HAP-1 (cell line): ENCODE measurements around the gene CCDC70.
"Not testable (repeated sequence)": the region's sequence is repeated elsewhere in the genome, so short reads cannot be mapped to it uniquely, and the experiment has no call there.

ENCODE experiments used
- DNase-seq, 2 experiments: peaks; one replicate each; pipeline ENCODE4 v3.0.0-alpha.2; 2016 to 2020; ENCODE audit warnings: low spot score in 2 of 2
- H3K27me3 ChIP-seq: fragments of 250-450 bp; sonication (Bioruptor Pico); 2 replicates; pipeline ENCODE4 v1.5.1; 2020; ENCODE audit warnings: low read depth, mild to moderate bottlenecking, moderate library complexity
- H3K36me3 ChIP-seq: fragments of 250-450 bp; sonication (Bioruptor Pico); replicated peaks from 2 replicates; pipeline ENCODE4 v1.5.1; 2020; ENCODE audit warnings: mild to moderate bottlenecking
- H3K4me1 ChIP-seq: fragments of 250-450 bp; sonication (Bioruptor Pico); 2 replicates; pipeline ENCODE4 v1.5.1; 2020; ENCODE audit warnings: mild to moderate bottlenecking
- H3K4me3 ChIP-seq: fragments of 250-450 bp; sonication (Bioruptor Pico); 2 replicates; pipeline ENCODE4 v1.5.1; 2020; ENCODE audit warnings: mild to moderate bottlenecking, moderate library complexity
- H3K9me3 ChIP-seq: fragments of 250-450 bp; sonication (Bioruptor Pico); 2 replicates; pipeline ENCODE4 v1.5.1; 2020; ENCODE audit warnings: mild to moderate bottlenecking, moderate library complexity
- in situ Hi-C: fragments of 300-500 bp; cut with MboI; formaldehyde crosslinking; loops from 3 replicates; pipeline ENCODE4 v1.14.3; 2020; ENCODE audit warnings: low sequenced_read_pairs, inconsistent platforms, mixed read lengths

CCDC70 gene

DNA sequence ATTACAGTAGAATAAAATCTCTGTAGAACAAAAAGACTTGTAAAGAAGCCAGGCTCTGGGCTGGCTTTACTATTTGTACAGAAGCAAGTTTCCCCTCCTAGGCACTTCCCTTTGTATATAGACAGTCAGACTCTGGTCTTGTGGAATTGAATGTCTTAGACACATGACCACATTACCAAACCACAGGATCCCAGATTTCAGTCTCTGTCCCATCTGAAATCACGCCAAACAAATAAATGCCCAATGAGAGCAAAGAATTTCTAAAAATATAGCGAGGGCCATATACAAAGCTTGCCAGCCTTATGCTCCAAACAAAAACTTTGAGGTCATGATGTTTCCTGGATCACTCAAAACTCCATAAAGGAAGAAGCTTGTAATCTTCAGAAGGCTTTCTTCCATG lies 23.9 kb downstream of the CCDC70 start:
- in situ Hi-C loops, result no loop called here
- no peak for DNase-seq
- Histone ChIP-seq H3K36me3 (no peaks in the 10 kb centered on the region), H3K4me1 (no peaks in the 10 kb centered on the region), H3K27me3 (peaks cover 6% of the 10 kb centered on the region; the same call in 1 of the 2 replicates), H3K9me3 (no peaks in the 10 kb centered on the region), H3K4me3 (no peak overlapping the region)

- DNase-seq, result no peak
- Histone ChIP-seq H3K4me1 (no peaks in the 10 kb centered on the region), H3K9me3 (no peaks in the 10 kb centered on the region), H3K4me3 (no peak overlapping the region), H3K27me3 (peaks cover 4% of the 10 kb centered on the region; the same call in 1 of the 2 replicates), H3K36me3 (no peaks in the 10 kb centered on the region)
- in situ Hi-C loops, result no loop called here
Observed at GRCh38 chr13:51887468-51887867, 25.7 kb downstream of the CCDC70 start.

GRCh38 chr13:51892657-51893056 lies 30.9 kb downstream of the CCDC70 start:
- in situ Hi-C loops, result no loop called here
- no peaks in the 10 kb centered on the region for H3K36me3 ChIP-seq
- H3K4me3 ChIP-seq, result no peak overlapping the region
- no peaks in the 10 kb centered on the region for H3K4me1 ChIP-seq
- no peaks in the 10 kb centered on the region for H3K9me3 ChIP-seq
- no peak for DNase-seq
- H3K27me3 ChIP-seq, result peaks cover 2% of the 10 kb centered on the region; the same call in 1 of the 2 replicates

DNA sequence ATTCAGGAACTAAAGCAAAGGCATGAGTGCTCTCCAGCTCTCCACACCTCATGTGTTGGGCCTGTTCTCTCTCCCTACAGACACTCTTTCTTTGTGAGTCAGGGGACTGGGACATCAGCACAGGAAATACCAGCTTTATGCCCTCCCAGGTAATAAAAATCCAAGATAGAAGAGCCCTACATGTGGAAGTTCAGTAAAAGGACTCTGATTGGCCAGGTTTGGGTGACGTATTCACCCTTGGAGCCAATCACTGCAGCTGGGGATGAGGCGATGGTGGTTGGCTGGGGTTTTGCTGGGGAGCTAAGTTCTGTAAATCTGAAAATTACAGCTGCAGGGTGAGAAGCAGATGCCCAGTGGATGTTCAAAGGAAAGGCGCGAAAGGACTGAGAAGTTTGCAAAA lies 32.5 kb downstream of the CCDC70 start:
- Histone ChIP-seq H3K4me1 (no peaks in the 10 kb centered on the region), H3K27me3 (peaks cover 9% of the 10 kb centered on the region; the same call in 1 of the 2 replicates), H3K4me3 (no peak overlapping the region), H3K36me3 (no peaks in the 10 kb centered on the region), H3K9me3 (no peaks in the 10 kb centered on the region)
- in situ Hi-C loops, result no loop called here
- no peak for DNase-seq

- in situ Hi-C loops, result no loop called here
- H3K9me3 ChIP-seq, result no peaks in the 10 kb centered on the region
- peaks cover 26% of the 10 kb centered on the region for H3K27me3 ChIP-seq
- DNase-seq, result peak; percentile 45 to 66
- no peaks in the 10 kb centered on the region for H3K4me1 ChIP-seq
- no peaks in the 10 kb centered on the region for H3K36me3 ChIP-seq
- H3K4me3 ChIP-seq, result no peak overlapping the region
Observed at GRCh38 chr13:51895906-51896888, 34.4 kb downstream of the CCDC70 start.

GRCh38 chr13:51900471-51900870 lies 38.7 kb downstream of the CCDC70 start:
- Histone ChIP-seq H3K9me3 (no peaks in the 10 kb centered on the region), H3K4me1 (no peaks in the 10 kb centered on the region), H3K27me3 (peaks cover 33% of the 10 kb centered on the region), H3K36me3 (no peaks in the 10 kb centered on the region), H3K4me3 (no peak overlapping the region)
- DNase-seq, result no peak
- in situ Hi-C loops, result no loop called here

DNA sequence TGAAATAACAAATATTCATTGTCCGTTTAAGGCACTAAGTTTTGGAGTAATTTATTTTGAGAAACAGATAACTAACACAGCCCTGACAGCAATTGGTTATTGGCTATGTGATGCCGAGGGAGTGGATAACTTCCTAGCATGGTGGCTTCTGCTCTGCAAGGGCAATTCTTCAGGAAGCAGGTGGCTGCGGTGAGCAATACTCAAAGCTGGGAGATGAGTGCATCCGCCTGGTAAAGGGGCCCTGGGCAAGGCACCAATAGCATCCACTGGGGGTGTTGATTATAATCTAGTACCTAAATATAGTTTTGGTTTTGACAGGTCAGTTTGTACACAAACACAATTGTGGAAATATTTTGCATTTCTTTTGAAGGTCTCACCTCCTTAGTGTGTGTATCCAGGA lies 41.0 kb downstream of the CCDC70 start:
- H3K36me3 ChIP-seq, result no peaks in the 10 kb centered on the region
- DNase-seq, result no peak
- in situ Hi-C loops, result no loop called here

DNA sequence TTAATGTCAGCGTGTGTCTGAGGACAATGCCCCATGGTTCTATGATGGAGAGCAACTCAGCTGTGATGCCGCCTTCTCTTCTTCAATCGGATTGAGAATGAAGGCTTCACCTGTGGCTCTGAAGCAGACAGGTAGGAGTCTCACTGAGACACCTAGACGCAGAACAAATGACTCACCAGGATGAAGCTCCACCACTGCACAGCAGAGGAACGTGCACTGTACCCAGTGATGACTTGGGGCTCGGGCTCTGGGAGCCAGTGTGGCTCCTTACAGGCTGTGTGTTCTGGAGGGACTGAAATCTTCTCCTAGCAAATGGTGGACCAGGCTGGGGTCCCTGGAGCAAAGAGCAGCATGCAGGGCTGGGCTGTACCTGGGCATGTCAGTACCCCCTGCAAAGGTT lies 44.0 kb downstream of the CCDC70 start:
- Histone ChIP-seq H3K36me3 (no peaks in the 10 kb centered on the region), H3K27me3 (peaks cover 19% of the 10 kb centered on the region), H3K4me3 (no peak overlapping the region), H3K4me1 (peaks cover 3% of the 10 kb centered on the region; the same call in 1 of the 2 replicates), H3K9me3 (no peaks in the 10 kb centered on the region)
- DNase-seq, result no peak
- in situ Hi-C loops, result no loop called here

More for the DNA sequence above, 41.0 kb downstream of the CCDC70 start:
- H3K27me3 ChIP-seq, result peaks cover 33% of the 10 kb centered on the region
- H3K4me1 ChIP-seq, result peaks cover 3% of the 10 kb centered on the region; the same call in 1 of the 2 replicates
- no peaks in the 10 kb centered on the region for H3K9me3 ChIP-seq
- no peak overlapping the region for H3K4me3 ChIP-seq

DNA sequence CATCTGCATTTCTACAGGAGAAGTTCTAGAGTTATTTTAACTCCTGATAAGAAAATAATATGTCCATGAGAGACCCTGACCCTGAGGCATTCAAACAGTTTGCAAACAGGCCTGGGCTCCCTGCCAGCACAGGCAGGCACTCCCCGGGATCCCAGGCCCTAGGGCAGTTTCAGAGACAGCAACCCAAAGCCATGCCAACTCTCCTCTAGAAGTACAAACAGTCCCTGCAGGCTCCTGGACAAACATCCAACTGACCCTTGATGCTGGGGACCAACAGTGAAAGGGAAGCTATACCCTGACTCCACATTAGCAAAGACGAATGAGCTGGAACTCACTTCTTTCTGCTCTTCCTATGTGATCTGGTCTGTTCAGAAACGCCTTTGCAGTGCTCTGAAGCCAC lies 44.8 kb downstream of the CCDC70 start:
- in situ Hi-C loops, result no loop called here
- no peak overlapping the region for H3K4me3 ChIP-seq
- DNase-seq, result peak; percentile 54 to 70

GRCh38 chr13:51907040-51907732 lies 45.4 kb downstream of the CCDC70 start:
- H3K36me3 ChIP-seq, result no peaks in the 10 kb centered on the region
- no peak for DNase-seq
- no peaks in the 10 kb centered on the region for H3K9me3 ChIP-seq
- in situ Hi-C loops, result no loop called here
- peaks cover 25% of the 10 kb centered on the region for H3K27me3 ChIP-seq
- no peak overlapping the region for H3K4me3 ChIP-seq
- H3K4me1 ChIP-seq, result peaks cover 3% of the 10 kb centered on the region; the same call in 1 of the 2 replicates

More for the DNA sequence above, 44.8 kb downstream of the CCDC70 start:
- Histone ChIP-seq H3K27me3 (peaks cover 19% of the 10 kb centered on the region), H3K4me1 (peaks cover 3% of the 10 kb centered on the region; the same call in 1 of the 2 replicates), H3K9me3 (no peaks in the 10 kb centered on the region), H3K36me3 (no peaks in the 10 kb centered on the region)

- DNase-seq, H3K36me3 ChIP-seq, in situ Hi-C loops, H3K4me1 ChIP-seq, H3K4me3 ChIP-seq, H3K9me3 ChIP-seq: not testable (repeated sequence)
- peaks cover 24% of the 10 kb centered on the region for H3K27me3 ChIP-seq
Observed at GRCh38 chr13:51909265-51909664, 47.5 kb downstream of the CCDC70 start.

- Histone ChIP-seq H3K27me3 (peaks cover 20% of the 10 kb centered on the region), H3K36me3 (no peaks in the 10 kb centered on the region), H3K4me1 (peaks cover 3% of the 10 kb centered on the region; the same call in 1 of the 2 replicates), H3K4me3 (no peak overlapping the region), H3K9me3 (no peaks in the 10 kb centered on the region)
- in situ Hi-C loops, result no loop called here
- no peak for DNase-seq
Observed at GRCh38 chr13:51910508-51910907, 48.7 kb downstream of the CCDC70 start.

DNA sequence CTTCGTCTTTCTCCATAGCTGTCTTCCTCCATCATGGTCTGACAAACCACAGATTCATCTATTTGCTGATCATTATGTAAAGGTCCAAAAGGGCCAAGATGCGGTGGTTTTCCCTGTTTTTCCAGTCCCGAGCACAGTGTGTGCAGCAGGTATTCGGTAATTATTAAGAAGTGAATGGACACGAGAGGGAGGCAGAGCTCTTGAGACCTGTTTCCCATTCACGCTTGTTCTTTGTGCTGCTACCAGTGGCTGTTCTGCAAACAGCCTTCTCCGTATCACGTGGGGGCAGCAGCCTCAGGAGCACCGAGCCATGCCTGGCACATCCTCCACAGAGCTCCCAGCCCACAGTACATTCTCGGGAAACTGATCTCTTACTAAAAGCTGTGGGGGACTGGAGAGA lies 50.3 kb downstream of the CCDC70 start:
- H3K36me3 ChIP-seq, result no peaks in the 10 kb centered on the region
- DNase-seq, result peak in 1 of 2 experiments; percentile 23
- in situ Hi-C loops, result no loop called here

More for the DNA sequence above, 50.3 kb downstream of the CCDC70 start:
- Histone ChIP-seq H3K27me3 (peaks cover 20% of the 10 kb centered on the region), H3K4me3 (no peak overlapping the region), H3K9me3 (no peaks in the 10 kb centered on the region), H3K4me1 (no peaks in the 10 kb centered on the region)
